Bronchial epithelial cell (primary cell): ENCODE measurements around the gene LINC00632. TPM values are rescaled to one million over a fixed set of nuclear protein-coding genes. Genes with fewer than 3 reads are reported as not detected.

Experiments
- DNase-seq: peaks from one replicate; pipeline ENCODE4 v3.0.0-alpha.2; 2010; ENCODE audit warnings: low read depth
- FAIRE-seq: peaks from 2 replicates; lab custom pipeline; 2011; peaks lifted over from hg19 to GRCh38; lab: Jason Lieb, UNC
- H3K27me3 ChIP-seq: 2 replicates; pipeline ENCODE4 v1.5.1; 2011; ENCODE audit warnings: low read length; ENCODE audit not compliant: control insufficient read depth, insufficient read depth
- H3K36me3 ChIP-seq: 2 replicates; pipeline ENCODE4 v1.5.1; 2011; ENCODE audit warnings: low read length; ENCODE audit not compliant: control insufficient read depth, insufficient read depth
- H3K4me3 ChIP-seq: 2 replicates; pipeline ENCODE4 v1.5.1; 2011; ENCODE audit warnings: mild to moderate bottlenecking, low read depth, low read length, control low read depth
- total RNA-seq: library from RNA; depleted of rRNA; stranded (reverse); fragments of >200 nt; gene quantifications from 2 replicates; pipeline ENCODE4 v1.2.1, GENCODE V29; 2014
- TF ChIP-seq, protein P1 (sequence below): IDR thresholded peaks from 2 replicates; pipeline ENCODE4 v1.5.1; 2011; ENCODE audit warnings: mild to moderate bottlenecking, moderate library complexity, low read length, control low read depth, inconsistent platforms; ENCODE audit not compliant: insufficient read depth, severe bottlenecking

Gene LINC00632
- total RNA-seq, 1 donor from 2014 or later, result 0.53 TPM

DNA sequence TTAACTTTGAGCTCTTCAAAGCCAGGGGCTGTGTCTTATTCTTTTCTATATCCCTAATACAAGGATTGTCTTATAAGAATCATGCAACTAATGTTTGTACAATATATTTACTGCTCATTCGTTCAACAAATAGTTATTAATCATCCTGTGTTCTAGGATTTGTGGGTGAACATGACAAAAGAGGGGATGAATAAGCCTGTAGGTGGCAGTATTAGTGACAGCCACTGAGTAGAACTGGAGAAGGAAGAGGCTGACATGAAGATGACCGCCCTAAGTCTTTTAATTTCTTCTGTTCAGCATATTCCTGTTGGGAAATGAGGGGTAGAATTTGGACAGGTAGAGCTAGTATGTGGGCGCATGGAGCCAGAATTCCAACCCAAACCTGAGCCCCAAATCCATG is 11.9 kb upstream of the LINC00632 start:
- Histone ChIP-seq H3K36me3 (no peaks in the 10 kb centered on the region), H3K27me3 (no peaks in the 10 kb centered on the region), H3K4me3 (no peak overlapping the region)
- FAIRE-seq (no peak), DNase-seq (no peak)
- TF ChIP-seq, protein P1, sequence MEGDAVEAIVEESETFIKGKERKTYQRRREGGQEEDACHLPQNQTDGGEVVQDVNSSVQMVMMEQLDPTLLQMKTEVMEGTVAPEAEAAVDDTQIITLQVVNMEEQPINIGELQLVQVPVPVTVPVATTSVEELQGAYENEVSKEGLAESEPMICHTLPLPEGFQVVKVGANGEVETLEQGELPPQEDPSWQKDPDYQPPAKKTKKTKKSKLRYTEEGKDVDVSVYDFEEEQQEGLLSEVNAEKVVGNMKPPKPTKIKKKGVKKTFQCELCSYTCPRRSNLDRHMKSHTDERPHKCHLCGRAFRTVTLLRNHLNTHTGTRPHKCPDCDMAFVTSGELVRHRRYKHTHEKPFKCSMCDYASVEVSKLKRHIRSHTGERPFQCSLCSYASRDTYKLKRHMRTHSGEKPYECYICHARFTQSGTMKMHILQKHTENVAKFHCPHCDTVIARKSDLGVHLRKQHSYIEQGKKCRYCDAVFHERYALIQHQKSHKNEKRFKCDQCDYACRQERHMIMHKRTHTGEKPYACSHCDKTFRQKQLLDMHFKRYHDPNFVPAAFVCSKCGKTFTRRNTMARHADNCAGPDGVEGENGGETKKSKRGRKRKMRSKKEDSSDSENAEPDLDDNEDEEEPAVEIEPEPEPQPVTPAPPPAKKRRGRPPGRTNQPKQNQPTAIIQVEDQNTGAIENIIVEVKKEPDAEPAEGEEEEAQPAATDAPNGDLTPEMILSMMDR, result no peak

DNA sequence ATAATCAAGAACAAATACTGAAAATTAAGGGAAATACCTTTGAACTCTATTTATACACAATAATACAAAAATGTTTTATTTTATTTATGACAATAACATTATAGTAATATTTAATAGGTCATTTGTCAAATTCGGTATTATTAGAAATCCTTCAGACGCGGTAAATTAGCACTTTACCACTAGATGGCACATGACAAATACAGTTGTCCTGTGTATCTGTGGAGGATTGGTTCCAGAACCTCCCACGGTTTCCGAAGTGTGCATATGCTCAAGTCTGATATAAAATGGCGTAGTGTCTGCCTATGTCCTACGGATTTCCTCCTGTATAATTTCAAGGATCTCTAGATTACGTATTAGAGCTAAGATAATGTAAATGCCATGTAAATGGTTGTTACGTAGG is 8.1 kb upstream of the LINC00632 start:
- Histone ChIP-seq H3K36me3 (no peaks in the 10 kb centered on the region), H3K4me3 (no peak overlapping the region), H3K27me3 (no peaks in the 10 kb centered on the region)
- FAIRE-seq (no peak), DNase-seq (peak; percentile 5)
- TF ChIP-seq, protein P1, result peak; percentile 12

DNA sequence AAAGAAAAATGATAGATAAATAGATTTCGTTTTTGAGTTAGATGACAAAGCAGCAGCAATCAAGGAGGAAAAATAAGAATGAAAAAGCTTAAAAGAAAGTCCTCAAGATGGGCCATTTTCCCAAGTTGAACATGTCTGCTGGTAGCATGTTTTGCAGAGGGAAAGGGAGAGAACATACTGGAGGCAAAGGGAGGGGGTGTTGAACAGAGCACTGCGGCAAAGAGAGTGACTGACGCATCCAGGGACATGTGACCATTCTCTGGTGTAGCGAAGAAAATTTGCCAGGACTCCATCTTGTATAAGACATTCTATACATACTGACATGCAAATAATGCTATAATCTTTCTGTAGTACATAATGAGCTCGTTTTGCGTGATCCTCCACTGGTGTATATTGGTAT is 1.2 kb downstream of the LINC00632 start:
- no peak for DNase-seq
- no peak for FAIRE-seq
- TF ChIP-seq, protein P1, result no peak
- Histone ChIP-seq H3K4me3 (no peak overlapping the region), H3K36me3 (no peaks in the 10 kb centered on the region), H3K27me3 (no peaks in the 10 kb centered on the region)

DNA sequence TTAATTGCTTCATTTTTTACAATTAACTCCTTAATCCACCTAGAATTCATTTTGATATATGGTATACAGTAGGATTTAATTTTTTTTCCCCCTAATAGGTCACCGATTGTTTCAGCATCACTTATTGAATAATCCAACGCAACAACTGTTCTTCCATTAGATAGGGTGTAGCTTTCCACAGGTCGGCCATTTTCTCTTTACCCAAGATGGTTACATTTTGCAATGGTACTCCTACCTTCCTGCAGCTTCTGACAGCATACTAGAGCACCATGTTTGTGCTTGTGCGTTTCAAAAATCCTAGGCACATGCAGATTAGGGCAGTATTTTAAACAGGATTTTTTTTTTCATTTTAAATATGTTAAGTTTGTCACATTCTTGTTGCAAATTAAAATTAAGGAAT is 2.3 kb downstream of the LINC00632 start:
- no peak overlapping the region for H3K4me3 ChIP-seq
- TF ChIP-seq, protein P1, result no peak
- H3K27me3 ChIP-seq, result no peaks in the 10 kb centered on the region
- DNase-seq, result no peak
- no peak for FAIRE-seq
- H3K36me3 ChIP-seq, result no peaks in the 10 kb centered on the region

DNA sequence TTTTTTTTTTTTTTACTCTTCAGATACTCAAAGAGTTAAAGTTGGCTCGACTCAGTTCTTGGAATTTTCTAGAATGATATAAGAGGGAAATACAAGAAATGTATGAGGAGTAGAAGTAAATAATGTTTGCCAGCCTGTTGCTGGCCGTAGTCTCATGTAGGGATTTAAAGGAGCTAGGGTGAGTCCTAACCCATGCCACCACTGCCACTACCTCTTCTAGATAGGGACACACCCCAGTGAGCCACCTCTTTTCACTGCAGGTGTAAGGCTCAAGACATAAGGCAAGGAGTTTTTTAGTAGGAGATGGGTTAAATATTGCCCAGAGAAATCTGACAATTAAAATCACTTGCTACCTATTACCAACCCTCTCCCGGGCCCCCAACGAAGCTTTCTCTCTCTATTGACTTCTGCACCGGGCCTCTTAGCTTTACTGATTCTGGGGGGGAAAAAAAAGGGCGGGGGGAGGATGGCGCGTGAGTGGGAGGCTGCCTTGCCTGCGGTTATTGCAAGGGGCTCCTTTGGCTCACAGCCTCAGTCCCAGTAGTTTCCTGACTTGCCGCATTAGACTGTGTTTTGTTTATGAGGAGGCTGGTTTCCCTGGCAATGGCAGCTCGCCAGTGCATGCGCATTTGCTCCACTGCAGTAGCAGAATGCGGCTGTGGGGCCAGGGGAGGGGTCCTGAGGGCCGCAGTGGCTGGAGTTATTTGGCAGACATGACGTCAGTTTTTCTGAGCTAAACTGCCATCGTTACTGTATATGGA is 3.0 kb downstream of the LINC00632 start:
- Histone ChIP-seq H3K36me3 (no peaks in the 10 kb centered on the region), H3K4me3 (no peak overlapping the region), H3K27me3 (no peaks in the 10 kb centered on the region)
- TF ChIP-seq, protein P1, result no peak
- FAIRE-seq (no peak), DNase-seq (peak; percentile 8)

DNA sequence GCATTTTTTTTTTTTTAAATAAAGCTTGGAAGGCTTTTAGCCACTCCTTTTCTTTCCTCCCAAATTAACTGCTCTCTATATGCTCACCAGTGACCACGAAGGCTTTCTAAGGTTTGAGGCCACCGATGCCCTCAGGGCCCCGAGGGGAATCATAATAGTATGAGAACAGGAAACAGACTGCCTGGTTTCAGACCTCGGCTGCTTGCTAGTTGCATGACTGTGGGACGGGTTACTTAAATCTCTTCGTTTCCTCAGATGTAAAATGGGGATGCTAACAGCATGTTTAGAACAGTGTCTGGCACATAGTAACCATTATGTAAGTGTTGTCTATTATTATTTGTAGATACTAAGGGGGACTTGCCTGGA is 3.6 kb downstream of the LINC00632 start:
- no peaks in the 10 kb centered on the region for H3K27me3 ChIP-seq
- no peak overlapping the region for H3K4me3 ChIP-seq
- TF ChIP-seq, protein P1, result no peak
- DNase-seq, result no peak
- no peak for FAIRE-seq
- no peaks in the 10 kb centered on the region for H3K36me3 ChIP-seq
